Adrenal gland (tissue), 12 donors: ENCODE measurements around the gene SLC4A7. TPM values are rescaled to one million over a fixed set of nuclear protein-coding genes. Genes with fewer than 3 reads are reported as not detected.
"Not testable (repeated sequence)": the region's sequence is repeated elsewhere in the genome, so short reads cannot be mapped to it uniquely, and the experiment has no call there.

Experiments
- DNase-seq, 7 donors: peaks; one replicate each; pipeline ENCODE4 v3.0.0-alpha.2; 2019 to 2020
- H3K27ac ChIP-seq, 5 donors: fragments of 200-600 bp; sonication (generic) in 4 of 5; 1 replicate in 3 of 5; 2 replicates in 2 of 5; pipeline versions ENCODE4 v1.5.1 to v1.8.0; 2016 to 2020; ENCODE audit warnings: mild to moderate bottlenecking in 1 of 5
- H3K27me3 ChIP-seq: fragments of 200-600 bp; 2 replicates; pipeline ENCODE4 v1.8.0; 2021
- H3K36me3 ChIP-seq, 2 donors: fragments of 200-600 bp; replicated peaks in 1 of 2; 1 replicate in 1 of 2; 2 replicates in 1 of 2; pipeline versions ENCODE4 v1.5.1 to v1.8.0; 2018 to 2022
- H3K4me1 ChIP-seq, 2 donors: fragments of 200-600 bp; replicated peaks in 1 of 2; 1 replicate in 1 of 2; 2 replicates in 1 of 2; pipeline versions ENCODE4 v1.5.1 to v1.8.0; 2018 to 2021
- H3K4me3 ChIP-seq, 4 donors: fragments of 200-600 bp; sonication (generic) in 3 of 4; one replicate each; pipeline ENCODE4 v1.5.1; 2016 to 2018
- H3K9me3 ChIP-seq, 3 donors: fragments of 200-600 bp; sonication (generic) in 1 of 3; replicated peaks in 1 of 3; 1 replicate in 2 of 3; 2 replicates in 1 of 3; pipeline versions ENCODE4 v1.5.1 to v1.8.0; 2016 to 2021
- POLR2A ChIP-seq, 2 donors: fragments of 450-650 bp; IDR thresholded peaks; one replicate each; pipeline ENCODE4 v1.6.1; 2017; ENCODE audit warnings: antibody characterized with exemption in 2 of 2, mild to moderate bottlenecking in 2 of 2, moderate library complexity in 1 of 2
- WGBS, 4 donors: extraction: QIAGEN DNeasy Blood & Tissue Kit in 2 of 4; methylation state at CpG; one replicate each; pipeline versions ENCODE4 v1.1.5 to v1.1.7; 2013 to 2017; 5-methylcytosine and 5-hydroxymethylcytosine counted together
- intact Hi-C, 2 donors: fragments of 100-400 bp; cut with DNase I; formaldehyde crosslinking; loops; one replicate each; pipeline versions ENCODE4 v1.14.1 to v1.15.0; 2022 to 2023
- polyA plus RNA-seq, 3 donors: library from polyadenylated mRNA; stranded (reverse); fragments of 200-250 nt in 2 of 3; fragments of 350-450 nt in 1 of 3; fragmentation: Illumina TruSeq in 1 of 3; extraction: RNeasy Lipid Tissue Mini Kit (QIAGEN cat#74804) in 1 of 3; gene quantifications; one replicate each; pipeline ENCODE4 v1.2.3, GENCODE V29; 2013 to 2014
- total RNA-seq, 9 donors: library from RNA; depleted of rRNA in 4 of 9; stranded (reverse); fragments of >200 nt in 4 of 9; fragments of 120-200 nt in 1 of 9; fragmentation: NEBNext Ultra II Directional in 1 of 9; extraction: Animal tissue kit (Norgen Biotek cat#: 25700) in 1 of 9; gene quantifications; one replicate each; pipeline versions ENCODE4 v1.1.0 to v1.2.4, GENCODE V29; 2013 to 2023
- TF ChIP-seq, protein P1 (sequence below), 6 experiments: fragments of 450-650 bp in 4 of 6; fragments of 200-600 bp in 2 of 6; sonication (generic) in 1 of 6; IDR thresholded peaks; 1 replicate in 5 of 6; 2 replicates in 1 of 6; pipeline versions ENCODE4 v1.5.1 to v1.8.0; 2016 to 2021; ENCODE audit warnings: antibody characterized with exemption in 6 of 6, mild to moderate bottlenecking in 2 of 6, moderate library complexity in 1 of 6
- donor health status: healthy with polysubstance abuse.
- donor health status: Bipolar disorder and iron deficiency.
- donor health status: DM: yes; HTN: yes; CAD: no.
- donor health status: DM: no; HTN: no; CAD: no.
- donor health status: DM: no; HTN: no; CAD: no.
- donor health status: DM: yes; HTN: yes; CAD: no.

Gene SLC4A7
- total and polyA plus RNA-seq, 12 donors: 2.7 to 34.5 (median 11.6) TPM

DNA sequence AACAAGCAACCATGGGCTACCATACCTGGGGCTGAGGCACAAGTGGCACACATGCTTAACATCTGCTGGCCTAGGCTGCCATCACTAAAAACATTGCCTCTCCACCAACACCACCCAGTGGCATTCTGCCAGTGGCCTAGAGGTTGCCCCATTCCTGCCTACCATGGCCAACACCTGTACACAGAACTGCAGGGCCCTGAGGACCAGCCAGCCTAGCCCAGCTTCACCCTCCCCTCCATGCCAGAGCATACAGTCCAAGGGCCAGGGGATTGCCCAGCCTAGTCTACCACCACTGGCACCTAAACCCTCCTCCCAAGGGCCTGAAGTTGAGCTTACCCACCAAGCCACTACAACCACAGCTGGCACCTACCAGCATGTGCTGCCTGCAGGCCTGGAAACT lies 150.3 kb downstream of the SLC4A7 start:
- no peak overlapping the region for H3K4me3 ChIP-seq
- no peak for DNase-seq
- no peak overlapping the region for H3K27ac ChIP-seq
- H3K9me3 ChIP-seq: no peaks in the 10 kb centered on the region
- intact Hi-C loops: no loop called here
- no peaks in the 10 kb centered on the region for H3K4me1 ChIP-seq
- no peak for TF ChIP-seq POLR2A (IDR thresholded peaks at IDR 0.05)
- TF ChIP-seq, protein P1, sequence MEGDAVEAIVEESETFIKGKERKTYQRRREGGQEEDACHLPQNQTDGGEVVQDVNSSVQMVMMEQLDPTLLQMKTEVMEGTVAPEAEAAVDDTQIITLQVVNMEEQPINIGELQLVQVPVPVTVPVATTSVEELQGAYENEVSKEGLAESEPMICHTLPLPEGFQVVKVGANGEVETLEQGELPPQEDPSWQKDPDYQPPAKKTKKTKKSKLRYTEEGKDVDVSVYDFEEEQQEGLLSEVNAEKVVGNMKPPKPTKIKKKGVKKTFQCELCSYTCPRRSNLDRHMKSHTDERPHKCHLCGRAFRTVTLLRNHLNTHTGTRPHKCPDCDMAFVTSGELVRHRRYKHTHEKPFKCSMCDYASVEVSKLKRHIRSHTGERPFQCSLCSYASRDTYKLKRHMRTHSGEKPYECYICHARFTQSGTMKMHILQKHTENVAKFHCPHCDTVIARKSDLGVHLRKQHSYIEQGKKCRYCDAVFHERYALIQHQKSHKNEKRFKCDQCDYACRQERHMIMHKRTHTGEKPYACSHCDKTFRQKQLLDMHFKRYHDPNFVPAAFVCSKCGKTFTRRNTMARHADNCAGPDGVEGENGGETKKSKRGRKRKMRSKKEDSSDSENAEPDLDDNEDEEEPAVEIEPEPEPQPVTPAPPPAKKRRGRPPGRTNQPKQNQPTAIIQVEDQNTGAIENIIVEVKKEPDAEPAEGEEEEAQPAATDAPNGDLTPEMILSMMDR (IDR thresholded peaks at IDR 0.05): no peak
- H3K27me3 ChIP-seq: no peaks in the 10 kb centered on the region
- H3K36me3 ChIP-seq: no peaks in the 10 kb centered on the region

DNA sequence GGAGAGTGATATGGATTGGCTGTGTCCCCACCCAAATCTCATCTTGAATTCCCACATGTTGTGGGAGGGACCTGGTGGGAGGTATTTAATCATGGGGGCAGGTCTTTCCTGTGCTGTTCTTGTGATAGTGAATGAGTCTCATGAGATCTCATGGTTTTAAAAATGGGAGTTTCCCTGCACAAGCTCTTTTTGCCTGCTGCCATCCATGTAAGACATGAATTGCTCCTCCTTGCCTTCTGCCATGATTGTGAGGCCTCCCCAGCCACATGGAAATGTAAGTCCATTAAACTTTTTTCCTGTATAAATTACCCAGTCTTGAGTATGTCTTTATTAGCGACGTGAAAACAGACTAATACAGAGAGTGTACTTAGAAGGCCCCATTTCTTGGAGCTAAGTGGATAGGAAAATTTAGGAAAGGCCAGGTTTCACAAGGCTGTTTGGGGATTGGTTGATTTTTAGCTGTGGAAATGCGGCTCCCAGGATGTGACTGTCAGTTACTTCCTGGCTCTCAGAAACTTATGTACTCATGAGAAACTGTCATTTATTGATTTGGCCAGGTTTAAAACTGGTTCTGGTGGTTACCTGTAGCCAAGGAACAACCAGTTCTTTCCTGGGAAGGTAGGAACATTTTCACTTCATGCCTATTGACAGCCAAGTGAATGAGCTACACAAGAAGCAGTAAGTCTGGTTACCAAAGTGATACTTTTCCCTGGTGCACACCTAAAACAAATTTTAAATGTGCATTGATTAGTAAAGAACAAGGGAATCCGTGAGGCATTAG lies 155.0 kb downstream of the SLC4A7 start:
- H3K27me3 ChIP-seq, H3K27ac ChIP-seq, H3K4me3 ChIP-seq, intact Hi-C loops, H3K9me3 ChIP-seq, DNase-seq, H3K4me1 ChIP-seq, H3K36me3 ChIP-seq: not testable (repeated sequence)
- 93 to 97% (median 96%) methylated on average over 4 of the region's 4 CpGs for WGBS, 4 donors

DNA sequence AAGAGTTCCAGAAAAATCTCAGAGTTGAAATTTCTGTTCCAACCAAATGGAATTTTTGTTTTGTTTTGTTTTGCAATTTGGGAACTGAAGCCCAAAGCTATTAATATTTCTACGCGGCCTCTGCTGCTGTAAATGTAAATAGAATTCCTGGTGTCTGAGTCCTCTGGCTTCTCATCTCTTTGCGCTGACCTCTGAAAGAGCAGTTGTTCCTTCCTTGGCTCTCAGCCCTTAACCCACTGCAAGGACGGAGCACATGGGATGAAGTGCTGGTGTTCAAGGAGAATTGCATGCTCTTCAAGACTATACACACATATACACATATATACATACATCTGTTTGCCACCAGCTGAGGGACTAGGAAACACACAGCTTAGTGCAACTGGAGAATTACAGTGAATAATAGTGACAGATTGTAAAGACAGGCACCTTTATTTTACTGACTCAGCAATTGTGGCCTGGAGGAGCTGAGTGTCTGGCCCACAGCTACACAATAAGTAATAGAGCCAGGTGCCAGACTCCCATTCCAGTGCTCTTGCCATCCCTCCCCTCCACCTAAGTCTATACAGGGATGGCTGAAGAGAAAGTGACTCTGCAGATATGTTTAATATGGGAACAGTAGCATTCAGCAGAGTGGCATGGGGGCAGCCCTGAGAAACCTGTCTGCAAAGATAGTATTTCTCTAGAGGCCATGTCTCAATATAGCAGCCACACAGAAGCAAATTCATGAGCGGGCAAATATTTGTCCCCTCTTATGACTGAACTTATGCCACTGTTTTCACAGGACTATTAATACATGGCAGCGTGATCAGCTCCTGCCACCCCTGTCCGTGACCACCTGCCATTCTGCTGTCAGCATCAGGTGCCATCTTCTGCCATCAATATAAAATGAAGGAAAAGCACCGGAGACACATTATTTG lies 157.3 kb downstream of the SLC4A7 start:
- Histone ChIP-seq H3K27ac (no peak overlapping the region), H3K27me3 (no peaks in the 10 kb centered on the region), H3K4me1 (no peaks in the 10 kb centered on the region), H3K36me3 (no peaks in the 10 kb centered on the region), H3K9me3 (no peaks in the 10 kb centered on the region), H3K4me3 (no peak overlapping the region)
- WGBS, 4 donors: 78 to 84% (median 81%) methylated on average over 8 of the region's 8 CpGs
- TF ChIP-seq, protein P1 (IDR thresholded peaks at IDR 0.05): no peak
- no peak for TF ChIP-seq POLR2A (IDR thresholded peaks at IDR 0.05)
- intact Hi-C loops: no loop called here
- peak in 4 of 7 donors; percentile 21 to 58 (median 42) for DNase-seq

DNA sequence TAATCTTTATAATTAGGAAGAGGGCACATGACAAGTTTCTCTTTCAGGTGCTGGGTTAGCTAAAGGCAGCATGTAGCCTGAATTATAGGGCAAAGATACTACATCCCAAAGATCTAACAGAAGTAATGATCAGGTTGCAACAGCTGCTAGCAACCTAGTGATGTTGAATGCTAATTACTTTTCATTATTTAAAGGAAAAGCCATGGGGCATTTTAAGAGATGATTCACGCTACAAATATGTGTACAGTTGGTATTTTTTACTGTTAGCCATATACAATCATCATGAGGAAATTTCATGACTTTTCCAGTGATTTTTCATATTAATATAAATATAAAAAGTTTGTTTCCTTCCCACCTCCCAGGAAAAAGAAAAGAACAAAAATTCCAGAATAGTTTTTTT lies 158.0 kb downstream of the SLC4A7 start:
- intact Hi-C loops: no loop called here
- no peak for DNase-seq
- no peak overlapping the region for H3K27ac ChIP-seq
- TF ChIP-seq, protein P1 (IDR thresholded peaks at IDR 0.05): no peak
- no peak for TF ChIP-seq POLR2A (IDR thresholded peaks at IDR 0.05)
- no peak overlapping the region for H3K4me3 ChIP-seq
- no peaks in the 10 kb centered on the region for H3K4me1 ChIP-seq
- 80 to 92% (median 88%) methylated on average over 1 of the region's 1 CpG for WGBS, 4 donors
- H3K36me3 ChIP-seq: no peaks in the 10 kb centered on the region
- no peaks in the 10 kb centered on the region for H3K27me3 ChIP-seq
- H3K9me3 ChIP-seq: no peaks in the 10 kb centered on the region
